H1 (cell line): Measurements from ENCODE around the gene ZBED4. TPM values are rescaled to one million over a fixed set of nuclear protein-coding genes. Genes with fewer than 3 reads are reported as not detected.

ENCODE experiments used
- CTCF ChIA-PET: fragments of 300-600 bp; sonication (Branson Sonifier 250); formaldehyde crosslinking; loops from one replicate; lab custom pipeline; 2021; ENCODE audit not compliant: partially characterized antibody; lab: Charles Lee
- POLR2A ChIA-PET: fragments of 300-600 bp; sonication (Branson Sonifier 250); formaldehyde crosslinking; loops from one replicate; lab custom pipeline; 2021; ENCODE audit warnings: inconsistent platforms; ENCODE audit not compliant: partially characterized antibody; lab: Charles Lee
- DNase-seq, 2 experiments: peaks; one replicate each; pipeline versions ENCODE4 v3.0.0 to v3.0.0-alpha.2; 2010 to 2022; ENCODE audit warnings: low spot score in 2 of 2, low read depth in 1 of 2, mixed read lengths in 1 of 2
- FAIRE-seq: peaks from 2 replicates; lab custom pipeline; 2011; peaks lifted over from hg19 to GRCh38; lab: Jason Lieb, UNC
- H2AFZ ChIP-seq: 2 replicates; pipeline ENCODE4 v1.8.1; 2012; ENCODE audit warnings: low read length, inconsistent platforms
- H2AK5ac ChIP-seq: 2 replicates; pipeline ENCODE4 v1.6.1; 2013; ENCODE audit warnings: low read depth, low read length
- H2BK120ac ChIP-seq: replicated peaks from 2 replicates; pipeline ENCODE3; 2013; ENCODE audit warnings: low read depth, low read length, inconsistent platforms
- H2BK12ac ChIP-seq: 2 replicates; pipeline ENCODE4 v1.6.1; 2013; ENCODE audit warnings: low read depth, low read length
- H2BK15ac ChIP-seq: 2 replicates; pipeline ENCODE4 v1.6.1; 2013; ENCODE audit warnings: low read length
- H2BK20ac ChIP-seq: 2 replicates; pipeline ENCODE4 v1.6.1; 2013; ENCODE audit warnings: low read length
- H2BK5ac ChIP-seq: 2 replicates; pipeline ENCODE4 v1.6.1; 2013; ENCODE audit warnings: low read depth, low read length
- H3K14ac ChIP-seq: 2 replicates; pipeline ENCODE4 v1.6.1; 2013; ENCODE audit warnings: inconsistent platforms; ENCODE audit not compliant: insufficient read length
- H3K18ac ChIP-seq: 2 replicates; pipeline ENCODE4 v1.6.1; 2013; ENCODE audit warnings: low read length; ENCODE audit errors: extremely low read depth
- H3K23ac ChIP-seq: 2 replicates; pipeline ENCODE4 v1.6.1; 2013; ENCODE audit warnings: inconsistent platforms; ENCODE audit not compliant: insufficient read length
- H3K23me2 ChIP-seq: 2 replicates; pipeline ENCODE4 v1.6.1; 2013; ENCODE audit warnings: low read depth, low read length
- H3K27ac ChIP-seq: 2 replicates; pipeline ENCODE4 v1.6.1; 2011; ENCODE audit warnings: low read depth, low read length, inconsistent platforms
- H3K27me3 ChIP-seq, 4 experiments: replicated peaks in 1 of 4; 1 replicate in 1 of 4; 2 replicates in 3 of 4; pipeline versions ENCODE4 v1.6.1 to v1.8.1; 2011 to 2013; ENCODE audit warnings: low read length in 3 of 4, mild to moderate bottlenecking in 3 of 4, inconsistent platforms in 2 of 4, mixed read lengths in 2 of 4, moderate library complexity in 1 of 4; ENCODE audit not compliant: control insufficient read depth in 3 of 4, insufficient read depth in 3 of 4; ENCODE audit errors: extremely low read depth in 1 of 4
- H3K36me3 ChIP-seq, 4 experiments: 2 replicates each; pipeline versions ENCODE4 v1.6.1 to v1.8.1; 2011 to 2013; ENCODE audit warnings: mild to moderate bottlenecking in 4 of 4, low read length in 3 of 4, moderate library complexity in 2 of 4, control low read depth in 1 of 4, inconsistent platforms in 1 of 4; ENCODE audit not compliant: insufficient read depth in 4 of 4, control insufficient read depth in 2 of 4
- H3K4ac ChIP-seq: replicated peaks from 2 replicates; pipeline ENCODE3; 2013; ENCODE audit warnings: low read length, low read depth, mixed read lengths, inconsistent platforms; ENCODE audit not compliant: insufficient read length
- H3K4me1 ChIP-seq, 4 experiments: replicated peaks in 1 of 4; 1 replicate in 1 of 4; 2 replicates in 3 of 4; pipeline versions ENCODE4 v1.6.1 to v1.8.1; 2011 to 2013; ENCODE audit warnings: low read length in 3 of 4, inconsistent platforms in 2 of 4, mixed read lengths in 1 of 4; ENCODE audit not compliant: insufficient read depth in 4 of 4, control insufficient read depth in 3 of 4
- H3K4me2 ChIP-seq, 2 experiments: 2 replicates each; pipeline versions ENCODE4 v1.6.1 to v1.8.1; 2011 to 2013; ENCODE audit warnings: low read depth in 2 of 2, low read length in 2 of 2, control low read depth in 1 of 2, inconsistent platforms in 1 of 2, mild to moderate bottlenecking in 1 of 2; ENCODE audit not compliant: insufficient read depth in 1 of 2
- H3K4me3 ChIP-seq, 4 experiments: fragments of 200-600, 300-600 bp in 1 of 4; sonication (generic), shearing (Covaris generic), sonication (Bioruptor Twin) in 1 of 4; 2 replicates each; pipeline versions ENCODE4 v1.5.1 to v1.8.1; 2011 to 2016; ENCODE audit warnings: low read length in 4 of 4, low read depth in 3 of 4, control low read depth in 2 of 4, inconsistent platforms in 2 of 4, mild to moderate bottlenecking in 2 of 4, mixed read lengths in 1 of 4, moderate library complexity in 1 of 4; ENCODE audit not compliant: insufficient read depth in 2 of 4; ENCODE audit errors: extremely low read depth in 1 of 4
- H3K56ac ChIP-seq: replicated peaks from 2 replicates; pipeline ENCODE3; 2013; ENCODE audit warnings: low read depth, mild to moderate bottlenecking, mixed read lengths, low read length, inconsistent platforms; ENCODE audit not compliant: insufficient read length
- H3K79me1 ChIP-seq: 2 replicates; pipeline ENCODE4 v1.6.1; 2013; ENCODE audit warnings: low read depth, low read length, control low read depth
- H3K79me2 ChIP-seq, 2 experiments: 2 replicates each; pipeline versions ENCODE4 v1.6.1 to v1.8.1; 2012 to 2013; ENCODE audit warnings: low read length in 2 of 2, mild to moderate bottlenecking in 2 of 2, inconsistent platforms in 1 of 2; ENCODE audit not compliant: insufficient read depth in 2 of 2, control insufficient read depth in 1 of 2
- H3K9ac ChIP-seq, 4 experiments: replicated peaks in 1 of 4; 1 replicate in 1 of 4; 2 replicates in 3 of 4; pipeline versions ENCODE4 v1.6.1 to v1.8.1; 2011 to 2013; ENCODE audit warnings: low read depth in 3 of 4, low read length in 3 of 4, control low read depth in 2 of 4, mild to moderate bottlenecking in 2 of 4, moderate library complexity in 2 of 4, inconsistent platforms in 1 of 4; ENCODE audit errors: extremely low read depth in 1 of 4
- H3K9me3 ChIP-seq, 2 experiments: 2 replicates each; pipeline versions ENCODE4 v1.6.1 to v1.8.1; 2012 to 2013; ENCODE audit warnings: mild to moderate bottlenecking in 2 of 2, moderate library complexity in 2 of 2, control low read depth in 1 of 2, inconsistent platforms in 1 of 2, low read depth in 1 of 2, low read length in 1 of 2, mixed read lengths in 1 of 2; ENCODE audit not compliant: insufficient read depth in 2 of 2
- H4K20me1 ChIP-seq, 2 experiments: replicated peaks in 1 of 2; 2 replicates each; pipeline versions ENCODE3 to v1.8.1; 2011 to 2013; ENCODE audit warnings: inconsistent platforms in 2 of 2, low read length in 2 of 2, mild to moderate bottlenecking in 1 of 2; ENCODE audit not compliant: insufficient read depth in 2 of 2, control insufficient read depth in 1 of 2
- H4K5ac ChIP-seq: 2 replicates; pipeline ENCODE4 v1.6.1; 2013; ENCODE audit warnings: low read length, low read depth, mixed read lengths, inconsistent platforms; ENCODE audit not compliant: insufficient read length
- H4K8ac ChIP-seq: 2 replicates; pipeline ENCODE4 v1.8.0; 2013; ENCODE audit warnings: mild to moderate bottlenecking, moderate library complexity, low read length, inconsistent platforms; ENCODE audit not compliant: insufficient read depth; ENCODE audit errors: extremely low read depth
- H4K91ac ChIP-seq: replicated peaks from 2 replicates; pipeline ENCODE3; 2013; ENCODE audit warnings: low read length, mixed read lengths, inconsistent platforms; ENCODE audit not compliant: insufficient read length
- CTCF ChIP-seq, 3 experiments: IDR thresholded peaks; 1 replicate in 2 of 3; 2 replicates in 1 of 3; pipeline versions ENCODE4 v1.5.1 to v1.6.1; 2011; ENCODE audit warnings: low read length in 3 of 3, mild to moderate bottlenecking in 3 of 3, inconsistent platforms in 2 of 3, low read depth in 1 of 3, moderate library complexity in 1 of 3; ENCODE audit not compliant: insufficient read depth in 1 of 3; ENCODE audit errors: control extremely low read depth in 1 of 3
- EGR1 ChIP-seq: IDR thresholded peaks from 2 replicates; pipeline ENCODE4 v1.6.1; 2011; ENCODE audit warnings: low read depth, low read length, borderline replicate concordance
- EP300 ChIP-seq, 2 experiments: IDR thresholded peaks; 1 replicate in 1 of 2; 2 replicates in 1 of 2; pipeline ENCODE4 v1.6.1; 2011 to 2012; ENCODE audit warnings: low read depth in 2 of 2, low read length in 2 of 2, mild to moderate bottlenecking in 2 of 2, borderline replicate concordance in 1 of 2, inconsistent platforms in 1 of 2, moderate library complexity in 1 of 2
- HDAC2 ChIP-seq, 2 experiments: fragments of 300-600 bp in 1 of 2; sonication (generic) in 1 of 2; IDR thresholded peaks; 2 replicates each; pipeline ENCODE4 v1.6.1; 2011 to 2012; ENCODE audit warnings: low read depth in 2 of 2, low read length in 2 of 2, mild to moderate bottlenecking in 2 of 2, moderate library complexity in 2 of 2, borderline replicate concordance in 1 of 2, inconsistent platforms in 1 of 2
- PHF8 ChIP-seq: fragments of 200-600 bp; sonication (generic); conservative IDR thresholded peaks from 2 replicates; pipeline ENCODE4 v1.7.1; 2012; ENCODE audit warnings: low read depth, mild to moderate bottlenecking, inconsistent platforms, low read length, moderate library complexity
- WGBS, 2 experiments: shearing (Covaris generic) in 1 of 2; methylation state at CpG; one replicate each; pipeline versions ENCODE4 v1.1.6 to v1.1.7; 2013 to 2015; ENCODE audit warnings: low lambda C conversion rate in 2 of 2, mixed read lengths in 2 of 2, inconsistent platforms in 1 of 2, low coverage in 1 of 2, missing lambda C conversion rate in 1 of 2; ENCODE audit not compliant: insufficient replicate concordance in 2 of 2, insufficient coverage in 1 of 2, insufficient read length in 1 of 2; ENCODE audit errors: extremely low coverage in 1 of 2, missing lambda C conversion rate in 1 of 2; 5-methylcytosine and 5-hydroxymethylcytosine counted together
- polyA plus RNA-seq, 7 experiments: library from polyadenylated mRNA; depleted of rRNA in 3 of 7; stranded (reverse) in 5 of 7; unstranded in 2 of 7; fragments of >200 nt in 5 of 7; fragments of 200-250 nt in 2 of 7; gene quantifications; 1 replicate in 5 of 7; 2 replicates in 1 of 7; 4 replicates in 1 of 7; pipeline versions ENCODE4 v1.2.1 to v1.2.3, GENCODE V29; 2011 to 2013; ENCODE audit warnings: missing spikeins in 2 of 7, mixed read lengths in 2 of 7
- total RNA-seq: library from RNA; stranded (reverse); fragmentation: NEBNext Ultra II Directional; extraction: Animal tissue kit (Norgen Biotek cat#: 25700); gene quantifications from 2 replicates; pipeline ENCODE4 v1.2.1, GENCODE V29; 2021

The ZBED4 gene
- total and polyA plus RNA-seq, 2 of the 8 experiments (the other 6 are each of a cell fraction or from before 2014, with no cell fraction given) = 11.0 to 28.3 TPM

- Histone ChIP-seq H3K4me1 (no peaks in the 10 kb centered on the region), H2BK5ac (no peak overlapping the region), H2BK120ac (no peak overlapping the region), H4K5ac (no peak overlapping the region), H4K20me1 (peaks cover 0 to 12% of the 10 kb centered on the region in 2 experiments), H3K79me2 (peaks cover 0 to 28% of the 10 kb centered on the region in 2 experiments; a peak in 3 of 4 replicates), H3K79me1 (peaks cover 12% of the 10 kb centered on the region), H3K4me3 (no peak overlapping the region), H3K4me2 (no peak overlapping the region), H2BK15ac (no peak overlapping the region), H3K27ac (no peak overlapping the region), H2AK5ac (no peak overlapping the region), H2BK20ac (no peak overlapping the region), H3K9ac (no peak overlapping the region), H3K4ac (no peak overlapping the region), H3K23me2 (no peaks in the 10 kb centered on the region), H3K18ac (no peak overlapping the region), H2AFZ (no peak overlapping the region), H3K9me3 (peaks cover 0 to 4% of the 10 kb centered on the region in 2 experiments; a peak in 2 of 4 replicates), H3K56ac (no peak overlapping the region), H4K91ac (no peak overlapping the region), H3K23ac (no peak overlapping the region), H3K36me3 (peaks cover 3 to 35% (median 18%) of the 10 kb centered on the region in 4 experiments; a peak in 7 of 8 replicates), H2BK12ac (no peak overlapping the region), H4K8ac (no peak overlapping the region), H3K27me3 (no peaks in the 10 kb centered on the region), H3K14ac (no peak overlapping the region)
- CTCF ChIA-PET = interaction anchor here (2.0 kb wide), 1 partner anchor 8 kb away, joined by 6 read pairs; no protein-coding TSS in a partner anchor
- WGBS, 2 experiments = 96% methylated on average over 35 of the region's 35 CpGs; no CpG with 5 or more reads in 1 of the 2 experiments
- POLR2A ChIA-PET = no interaction called here
- no peak for FAIRE-seq
- DNase-seq = no peak
- TF ChIP-seq EGR1 = no peak
- no peak for TF ChIP-seq HDAC2 (IDR thresholded peaks at IDR 0.05; ENCODE audit: borderline replicate concordance in 1 of 2, low read depth in 2 of 2, low read length in 2 of 2)
- no peak for TF ChIP-seq PHF8
- TF ChIP-seq CTCF (IDR thresholded peaks at IDR 0.05; ENCODE audit: control extremely low read depth in 1 of 3, insufficient read depth in 1 of 3, low read depth in 1 of 3, low read length in 3 of 3) = no peak
- TF ChIP-seq EP300 (IDR thresholded peaks at IDR 0.05; ENCODE audit: borderline replicate concordance in 1 of 2, low read depth in 2 of 2, low read length in 2 of 2) = no peak
Measured at GRCh38 chr22:49885881-49886280, 32.2 kb downstream of the ZBED4 start.
